ENCODE data around the gene DENND6B.

DNA sequence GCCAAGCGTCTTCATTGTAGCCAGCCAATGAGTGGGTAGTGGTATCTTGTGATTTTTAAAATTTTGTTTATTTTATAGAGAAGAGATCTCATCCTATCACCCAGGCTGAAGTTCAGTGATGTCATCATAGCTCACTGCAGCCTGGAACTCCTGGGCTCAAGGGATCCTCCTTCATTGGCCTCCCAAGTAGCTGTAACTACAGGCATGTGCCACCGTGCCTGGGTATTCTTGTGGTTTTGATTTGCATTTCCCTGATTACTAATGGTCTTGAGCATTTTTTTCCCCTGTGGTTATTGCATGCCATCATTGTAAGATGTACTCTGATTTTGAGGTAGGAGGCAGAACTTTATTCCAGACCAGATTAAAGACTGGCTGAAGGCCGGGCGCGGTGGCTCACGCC is 2.4 kb upstream of the DENND6B start:
- TF ChIP-seq, protein P1, sequence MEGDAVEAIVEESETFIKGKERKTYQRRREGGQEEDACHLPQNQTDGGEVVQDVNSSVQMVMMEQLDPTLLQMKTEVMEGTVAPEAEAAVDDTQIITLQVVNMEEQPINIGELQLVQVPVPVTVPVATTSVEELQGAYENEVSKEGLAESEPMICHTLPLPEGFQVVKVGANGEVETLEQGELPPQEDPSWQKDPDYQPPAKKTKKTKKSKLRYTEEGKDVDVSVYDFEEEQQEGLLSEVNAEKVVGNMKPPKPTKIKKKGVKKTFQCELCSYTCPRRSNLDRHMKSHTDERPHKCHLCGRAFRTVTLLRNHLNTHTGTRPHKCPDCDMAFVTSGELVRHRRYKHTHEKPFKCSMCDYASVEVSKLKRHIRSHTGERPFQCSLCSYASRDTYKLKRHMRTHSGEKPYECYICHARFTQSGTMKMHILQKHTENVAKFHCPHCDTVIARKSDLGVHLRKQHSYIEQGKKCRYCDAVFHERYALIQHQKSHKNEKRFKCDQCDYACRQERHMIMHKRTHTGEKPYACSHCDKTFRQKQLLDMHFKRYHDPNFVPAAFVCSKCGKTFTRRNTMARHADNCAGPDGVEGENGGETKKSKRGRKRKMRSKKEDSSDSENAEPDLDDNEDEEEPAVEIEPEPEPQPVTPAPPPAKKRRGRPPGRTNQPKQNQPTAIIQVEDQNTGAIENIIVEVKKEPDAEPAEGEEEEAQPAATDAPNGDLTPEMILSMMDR (IDR thresholded peaks at IDR 0.05; ENCODE audit: low read depth, low read length), result no peak
- TF ChIP-seq POLR2A (IDR thresholded peaks at IDR 0.05; ENCODE audit: extremely low read depth, insufficient read length) (no peak), MYC (IDR thresholded peaks at IDR 0.05; ENCODE audit: low read depth, low read length) (no peak)
- TF ChIP-seq, protein P2, sequence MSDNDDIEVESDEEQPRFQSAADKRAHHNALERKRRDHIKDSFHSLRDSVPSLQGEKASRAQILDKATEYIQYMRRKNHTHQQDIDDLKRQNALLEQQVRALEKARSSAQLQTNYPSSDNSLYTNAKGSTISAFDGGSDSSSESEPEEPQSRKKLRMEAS (IDR thresholded peaks at IDR 0.05; ENCODE audit: low read depth, low read length), result no peak
